Endothelial cell of umbilical vein (primary cell): ENCODE data around the gene TARM1. TPM values are rescaled to one million over a fixed set of nuclear protein-coding genes. Genes with fewer than 3 reads are reported as not detected.

Experiments
- BruUV-seq: library from RNA; stranded (reverse); fragments of 400-500 nt; replicated peaks from 2 replicates; lab custom pipeline; 2021; lab: Mats Ljungman, UMichigan
- CTCF ChIA-PET: fragments of 300-600, 350-600 bp; sonication (Branson Sonifier 250); formaldehyde crosslinking; loops from one replicate; lab custom pipeline; 2021; ENCODE audit warnings: antibody characterized with exemption, inconsistent platforms; lab: Charles Lee
- POLR2A ChIA-PET: fragments of 300-600, 350-600 bp; sonication (Branson Sonifier 250); formaldehyde crosslinking; loops from one replicate; lab custom pipeline; 2021; ENCODE audit warnings: antibody characterized with exemption, inconsistent platforms; lab: Charles Lee
- DNase-seq: peaks from one replicate; pipeline ENCODE4 v3.0.0-alpha.2; 2011; ENCODE audit warnings: low read depth, low spot score
- FAIRE-seq: peaks from 2 replicates; lab custom pipeline; 2011; peaks lifted over from hg19 to GRCh38; lab: Jason Lieb, UNC
- H2AFZ ChIP-seq: 2 replicates; pipeline ENCODE4 v1.6.0; 2012; ENCODE audit warnings: low read depth, low read length, control low read depth, inconsistent platforms
- H3K27ac ChIP-seq: 2 replicates; pipeline ENCODE4 v1.5.1; 2011; ENCODE audit warnings: low read depth, mild to moderate bottlenecking, control low read depth, low read length, moderate library complexity; ENCODE audit not compliant: insufficient read depth
- H3K27me3 ChIP-seq, 2 experiments: 2 replicates each; pipeline versions ENCODE4 v1.6.0 to v1.6.1; 2011; ENCODE audit warnings: low read length in 2 of 2, mixed read lengths in 1 of 2; ENCODE audit not compliant: control insufficient read depth in 2 of 2, insufficient read depth in 2 of 2
- H3K36me3 ChIP-seq, 2 experiments: 2 replicates in 1 of 2; 3 replicates in 1 of 2; pipeline ENCODE4 v1.5.1; 2011; ENCODE audit warnings: low read length in 2 of 2, mild to moderate bottlenecking in 1 of 2, moderate library complexity in 1 of 2; ENCODE audit not compliant: control insufficient read depth in 2 of 2, insufficient read depth in 2 of 2; ENCODE audit errors: extremely low read depth in 1 of 2
- H3K4me1 ChIP-seq: 3 replicates; pipeline ENCODE4 v1.5.1; 2011; ENCODE audit warnings: mild to moderate bottlenecking, low read length; ENCODE audit not compliant: control insufficient read depth, insufficient read depth; ENCODE audit errors: extremely low read depth
- H3K4me2 ChIP-seq: 2 replicates; pipeline ENCODE4 v1.6.1; 2011; ENCODE audit warnings: low read length, control low read depth, mixed read lengths; ENCODE audit not compliant: insufficient read depth
- H3K4me3 ChIP-seq, 3 experiments: fragments of 200-600 bp in 1 of 3; sonication (generic), shearing (Covaris generic) in 1 of 3; replicated peaks in 1 of 3; 2 replicates each; pipeline ENCODE4 v1.5.1; 2011 to 2016; ENCODE audit warnings: control low read depth in 3 of 3, low read length in 3 of 3, mild to moderate bottlenecking in 2 of 3, inconsistent platforms in 1 of 3, low read depth in 1 of 3, moderate library complexity in 1 of 3; ENCODE audit not compliant: insufficient read depth in 1 of 3
- H3K79me2 ChIP-seq: 2 replicates; pipeline ENCODE4 v1.6.0; 2012; ENCODE audit warnings: low read length, inconsistent platforms; ENCODE audit not compliant: control insufficient read depth, insufficient read depth
- H3K9ac ChIP-seq: replicated peaks from 2 replicates; pipeline ENCODE3; 2011; ENCODE audit warnings: low read length, control low read depth; ENCODE audit not compliant: insufficient read depth; ENCODE audit errors: extremely low read depth
- H3K9me1 ChIP-seq: replicated peaks from 3 replicates; pipeline ENCODE4 v1.6.0; 2011; ENCODE audit warnings: mild to moderate bottlenecking, low read length; ENCODE audit not compliant: control insufficient read depth, insufficient read depth; ENCODE audit errors: extremely low read depth
- H3K9me3 ChIP-seq: replicated peaks from 2 replicates; pipeline ENCODE4 v1.5.1; 2012; ENCODE audit warnings: low read length, inconsistent platforms; ENCODE audit not compliant: control insufficient read depth, insufficient read depth
- H4K20me1 ChIP-seq: replicated peaks from 2 replicates; pipeline ENCODE3; 2011; ENCODE audit warnings: mild to moderate bottlenecking, low read length; ENCODE audit not compliant: control insufficient read depth, insufficient read depth; ENCODE audit errors: extremely low read depth
- CTCF ChIP-seq, 2 donors: IDR thresholded peaks; 1 replicate in 1 of 2; 2 replicates in 1 of 2; pipeline ENCODE4 v1.5.1; 2011; ENCODE audit warnings: low read length in 2 of 2, mild to moderate bottlenecking in 2 of 2, moderate library complexity in 2 of 2, control low read depth in 1 of 2, inconsistent platforms in 1 of 2, low read depth in 1 of 2; ENCODE audit not compliant: insufficient read depth in 1 of 2; ENCODE audit errors: extremely low read depth in 1 of 2
- GATA2 ChIP-seq: IDR thresholded peaks from 2 replicates; pipeline ENCODE4 v1.7.0; 2011; ENCODE audit warnings: low read depth, mild to moderate bottlenecking, moderate library complexity, mixed read lengths, low read length; ENCODE audit not compliant: insufficient read length, insufficient read depth
- JUN ChIP-seq: IDR thresholded peaks from 2 replicates; pipeline ENCODE4 v1.6.1; 2011; ENCODE audit warnings: borderline replicate concordance, low read depth; ENCODE audit not compliant: insufficient read length, insufficient read depth
- MAX ChIP-seq: IDR thresholded peaks from 2 replicates; pipeline ENCODE4 v1.6.1; 2011; ENCODE audit not compliant: insufficient read depth, insufficient read length
- dilution Hi-C: fragments of 300-500 bp; cut with MboI; formaldehyde crosslinking; loops from one replicate; pipeline ENCODE4 v1.15.0; 2019; ENCODE audit warnings: low sequenced_read_pairs; ENCODE audit not compliant: extremely low pct_ligation_motif_present
- intact Hi-C: fragments of 100-400 bp; cut with micrococcal nuclease; formaldehyde crosslinking; loops from one replicate; pipeline ENCODE4 v1.10.0; 2022
- polyA plus RNA-seq, 4 experiments: library from polyadenylated mRNA; depleted of rRNA in 3 of 4; stranded (reverse) in 3 of 4; unstranded in 1 of 4; fragments of >200 nt; gene quantifications; 2 replicates each; pipeline versions ENCODE4 v1.2.1 to v1.2.3, GENCODE V29; 2011 to 2012; ENCODE audit warnings: missing spikeins in 1 of 4
- total RNA-seq: library from RNA; stranded (reverse); gene quantifications from 2 replicates; pipeline ENCODE4 v1.2.3, GENCODE V29; 2021

TARM1 gene
- total and polyA plus RNA-seq, 2 donors (not counting 3 experiments of a cell fraction or from before 2014, with no cell fraction given), result not detected

GRCh38 chr19:54029930-54030490 is 51.2 kb downstream of the TARM1 start:
- DNase-seq (peak; percentile 67), FAIRE-seq (peak; percentile 76)
- Histone ChIP-seq H3K27me3 (no peaks in the 10 kb centered on the region), H3K4me2 (no peak overlapping the region), H4K20me1 (no peaks in the 10 kb centered on the region), H3K4me1 (peaks cover 4% of the 10 kb centered on the region), H3K9me3 (no peaks in the 10 kb centered on the region), H2AFZ (no peak overlapping the region), H3K79me2 (no peaks in the 10 kb centered on the region), H3K36me3 (no peaks in the 10 kb centered on the region), H3K9me1 (no peaks in the 10 kb centered on the region), H3K4me3 (no peak overlapping the region), H3K9ac (no peak overlapping the region), H3K27ac (no peak overlapping the region)
- intact Hi-C loops (loop anchor here (1.0 to 10.0 kb wide), 5 partner anchors 188 to 835 kb away; partner anchors contain the start of gene ZNF665), dilution Hi-C loops (no loop called here)
- BruUV-seq, result no TSS peak
- TF ChIP-seq CTCF (IDR thresholded peaks at IDR 0.05; ENCODE audit: extremely low read depth in 1 of 2, insufficient read depth in 1 of 2, low read depth in 1 of 2, low read length in 2 of 2), result peak; percentile 61 to 72
- TF ChIP-seq GATA2, result no peak
- TF ChIP-seq JUN, result no peak
- no peak for TF ChIP-seq MAX
- CTCF ChIA-PET, result interaction anchor here (0.5 to 9.2 kb wide), 96 partner anchors 9 to 835 kb away, joined by 3 to 216 read pairs (median 6); partner anchors contain the start of genes CACNG6, MYADM, OSCAR and PRKCG
- POLR2A ChIA-PET, result interaction anchor here (0.6 kb wide), 1 partner anchor 90 kb away, joined by 3 read pairs; no protein-coding TSS in a partner anchor
